Kidney capillary endothelial cell (primary cell): ENCODE measurements around the gene IFNAR1.
"Not testable (repeated sequence)": the region's sequence is repeated elsewhere in the genome, so short reads cannot be mapped to it uniquely, and the experiment has no call there.

Source experiments
- DNase-seq: peaks from one replicate; pipeline ENCODE4 v3.0.0-alpha.2; 2018; ENCODE audit warnings: low spot score

IFNAR1 gene

GRCh38 chr21:33308586-33309490 is 15.9 kb upstream of the IFNAR1 start:
- no peak for DNase-seq

GRCh38 chr21:33309778-33310177 is 15.0 kb upstream of the IFNAR1 start:
- DNase-seq = no peak

GRCh38 chr21:33312121-33312520 is 12.6 kb upstream of the IFNAR1 start:
- DNase-seq = no peak

GRCh38 chr21:33313183-33313582 is 11.6 kb upstream of the IFNAR1 start:
- no peak for DNase-seq

- no peak for DNase-seq
These were observed 11.2 kb upstream of the IFNAR1 start for GRCh38 chr21:33313611-33314010.

GRCh38 chr21:33314111-33314510 is 10.7 kb upstream of the IFNAR1 start:
- no peak for DNase-seq

GRCh38 chr21:33315946-33316710 is 8.6 kb upstream of the IFNAR1 start:
- DNase-seq = no peak

- no peak for DNase-seq
These were observed 7.6 kb upstream of the IFNAR1 start for GRCh38 chr21:33317145-33317544.

GRCh38 chr21:33317786-33318486 is 6.8 kb upstream of the IFNAR1 start:
- no peak for DNase-seq

GRCh38 chr21:33321005-33321404 is 3.8 kb upstream of the IFNAR1 start:
- not testable (repeated sequence) for DNase-seq

GRCh38 chr21:33323610-33324009 is 1.2 kb upstream of the IFNAR1 start:
- DNase-seq = not testable (repeated sequence)

GRCh38 chr21:33325222-33326067 is 675 bp downstream of the IFNAR1 start:
- DNase-seq = peak; percentile 71

- DNase-seq = no peak
These were observed 2.6 kb downstream of the IFNAR1 start for GRCh38 chr21:33327326-33327725.

GRCh38 chr21:33327792-33328433 is 3.1 kb downstream of the IFNAR1 start:
- no peak for DNase-seq

GRCh38 chr21:33330726-33331125 is 6.0 kb downstream of the IFNAR1 start:
- DNase-seq = no peak

GRCh38 chr21:33332143-33332542 is 7.4 kb downstream of the IFNAR1 start:
- no peak for DNase-seq

GRCh38 chr21:33334191-33334590 is 9.4 kb downstream of the IFNAR1 start:
- no peak for DNase-seq

- DNase-seq = no peak
These were observed 10.1 kb downstream of the IFNAR1 start for GRCh38 chr21:33334824-33335223.

- no peak for DNase-seq
These were observed 14.4 kb downstream of the IFNAR1 start for GRCh38 chr21:33339135-33339534.

GRCh38 chr21:33339918-33340317 is 15.1 kb downstream of the IFNAR1 start:
- DNase-seq = no peak

- DNase-seq = no peak
These were observed 21.0 kb downstream of the IFNAR1 start for GRCh38 chr21:33345751-33346238.
